Parathyroid adenoma (tissue), 2 donors: ENCODE data around the gene KCNG2.

ENCODE experiments used
- H2AFZ ChIP-seq: fragments of 300-600 bp; sonication (generic); one replicate; pipeline ENCODE4 v1.7.0; 2017; ENCODE audit warnings: antibody characterized with exemption, mild to moderate bottlenecking
- H3K27ac ChIP-seq: fragments of 300-600 bp; sonication (generic); one replicate; pipeline ENCODE4 v1.7.0; 2017
- H3K27me3 ChIP-seq: fragments of 300-600 bp; sonication (generic); one replicate; pipeline ENCODE4 v1.7.0; 2017; ENCODE audit warnings: low read length; ENCODE audit not compliant: control insufficient read depth, insufficient read depth
- H3K36me3 ChIP-seq: fragments of 300-600 bp; sonication (generic); one replicate; pipeline ENCODE4 v1.7.0; 2017; ENCODE audit warnings: low read length; ENCODE audit not compliant: control insufficient read depth, insufficient read depth
- H3K4me1 ChIP-seq: fragments of 300-600 bp; sonication (generic); one replicate; pipeline ENCODE4 v1.7.0; 2017; ENCODE audit warnings: control low read depth
- H3K4me2 ChIP-seq: fragments of 300-600 bp; sonication (generic); one replicate; pipeline ENCODE4 v1.7.0; 2017; ENCODE audit warnings: low read length
- H3K4me3 ChIP-seq: fragments of 300-600 bp; sonication (generic); one replicate; pipeline ENCODE4 v1.7.0; 2017; ENCODE audit warnings: low read depth, low read length
- H3K79me2 ChIP-seq: fragments of 300-600 bp; sonication (generic); one replicate; pipeline ENCODE4 v1.7.0; 2017; ENCODE audit warnings: control low read depth
- H3K9ac ChIP-seq: fragments of 300-600 bp; sonication (generic); one replicate; pipeline ENCODE4 v1.7.0; 2017; ENCODE audit warnings: mild to moderate bottlenecking
- H3K9me3 ChIP-seq: fragments of 300-600 bp; sonication (generic); one replicate; pipeline ENCODE4 v1.7.0; 2017; ENCODE audit warnings: low read length; ENCODE audit not compliant: control insufficient read depth
- CTCF ChIP-seq: fragments of 300-600 bp; sonication (generic); IDR thresholded peaks from one replicate; pipeline ENCODE4 v1.7.0; 2017; ENCODE audit warnings: antibody characterized with exemption, mild to moderate bottlenecking
- donor health status: primary hyperparathyroidism.

KCNG2 gene

GRCh38 chr18:79787865-79788733 lies 9.6 kb upstream of the KCNG2 start:
- H3K4me2 ChIP-seq, result peak overlapping the region; percentile 49
- H3K9ac ChIP-seq, result no peak overlapping the region
- no peaks in the 10 kb centered on the region for H3K9me3 ChIP-seq
- TF ChIP-seq CTCF, result no peak
- peak overlapping the region; percentile 11 for H3K4me3 ChIP-seq
- no peaks in the 10 kb centered on the region for H3K79me2 ChIP-seq
- H3K36me3 ChIP-seq, result no peaks in the 10 kb centered on the region
- no peak overlapping the region for H2AFZ ChIP-seq
- no peaks in the 10 kb centered on the region for H3K27me3 ChIP-seq
- no peaks in the 10 kb centered on the region for H3K4me1 ChIP-seq
- H3K27ac ChIP-seq, result no peak overlapping the region

GRCh38 chr18:79788734-79789085 lies 9.0 kb upstream of the KCNG2 start:
- Histone ChIP-seq H3K27ac (no peak overlapping the region), H3K4me2 (peak overlapping the region; percentile 49), H3K79me2 (no peaks in the 10 kb centered on the region), H2AFZ (no peak overlapping the region), H3K4me1 (no peaks in the 10 kb centered on the region), H3K9me3 (no peaks in the 10 kb centered on the region), H3K4me3 (peak overlapping the region; percentile 11), H3K9ac (no peak overlapping the region), H3K36me3 (no peaks in the 10 kb centered on the region), H3K27me3 (no peaks in the 10 kb centered on the region)
- no peak for TF ChIP-seq CTCF

- Histone ChIP-seq H3K4me2 (no peak overlapping the region), H3K4me1 (no peaks in the 10 kb centered on the region), H3K9ac (no peak overlapping the region), H3K4me3 (no peak overlapping the region), H2AFZ (no peak overlapping the region), H3K36me3 (no peaks in the 10 kb centered on the region), H3K9me3 (no peaks in the 10 kb centered on the region), H3K27ac (no peak overlapping the region), H3K27me3 (no peaks in the 10 kb centered on the region), H3K79me2 (no peaks in the 10 kb centered on the region)
- no peak for TF ChIP-seq CTCF
Observed at GRCh38 chr18:79789091-79789891, 8.4 kb upstream of the KCNG2 start.

GRCh38 chr18:79789901-79790890 lies 7.5 kb upstream of the KCNG2 start:
- H3K27ac ChIP-seq, result no peak overlapping the region
- no peaks in the 10 kb centered on the region for H3K36me3 ChIP-seq
- H3K27me3 ChIP-seq, result no peaks in the 10 kb centered on the region
- H2AFZ ChIP-seq, result no peak overlapping the region
- no peak for TF ChIP-seq CTCF
- H3K9ac ChIP-seq, result no peak overlapping the region
- no peak overlapping the region for H3K4me2 ChIP-seq
- H3K4me1 ChIP-seq, result no peaks in the 10 kb centered on the region
- no peaks in the 10 kb centered on the region for H3K9me3 ChIP-seq
- no peaks in the 10 kb centered on the region for H3K79me2 ChIP-seq
- no peak overlapping the region for H3K4me3 ChIP-seq
